HG03039 (cell line): ENCODE measurements around the gene SNED1.

Experiments used
- ATAC-seq: cut with Tn5 transposase; IDR thresholded peaks from one replicate; pipeline ENCODE4 v1.9.1; 2021; ENCODE audit warnings: mild to moderate bottlenecking, moderate library complexity; ENCODE audit not compliant: unreplicated experiment

Gene SNED1

GRCh38 chr2:241003830-241004564 is 5.6 kb downstream of the SNED1 start:
- no peak for ATAC-seq

DNA sequence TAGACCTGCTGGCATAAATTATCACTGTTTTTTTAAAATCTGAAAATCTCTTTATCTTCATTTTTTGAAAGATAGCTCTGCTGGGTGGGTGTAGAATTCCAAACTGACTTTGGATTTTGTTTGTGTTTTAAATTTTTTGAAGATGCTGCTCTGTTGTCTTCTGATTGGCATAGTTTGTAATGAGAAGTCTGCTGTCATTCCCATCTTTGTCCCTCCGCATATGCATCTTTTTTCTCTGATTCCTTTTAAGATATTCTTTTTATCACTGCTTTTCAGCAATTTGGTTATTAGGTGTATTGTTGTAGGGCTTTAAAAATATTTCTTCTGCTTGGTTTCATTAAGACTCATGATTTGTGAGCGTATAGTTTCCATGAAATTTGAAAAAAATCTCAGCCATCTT is 7.2 kb downstream of the SNED1 start:
- no peak for ATAC-seq

DNA sequence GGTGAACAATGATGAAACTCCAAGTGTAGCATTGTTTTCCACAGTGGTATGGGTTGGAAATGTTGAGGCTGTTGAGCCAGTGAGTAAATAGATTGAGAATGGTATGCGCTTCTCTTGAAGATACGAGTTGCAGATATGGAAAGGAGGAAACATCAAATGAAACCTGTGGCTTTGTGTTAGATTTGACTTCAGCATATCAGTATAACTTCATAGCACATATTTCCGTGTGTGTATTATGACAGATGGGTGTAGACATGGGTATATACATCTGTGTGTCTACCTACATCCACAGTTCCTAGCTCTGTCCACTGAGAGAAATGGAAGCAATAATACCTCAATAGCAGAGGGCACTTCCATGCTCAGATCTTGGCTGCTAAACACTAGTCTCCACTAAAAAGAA is 8.0 kb downstream of the SNED1 start:
- no peak for ATAC-seq

- ATAC-seq = no peak
Measured at GRCh38 chr2:241007111-241007510, 8.7 kb downstream of the SNED1 start.

DNA sequence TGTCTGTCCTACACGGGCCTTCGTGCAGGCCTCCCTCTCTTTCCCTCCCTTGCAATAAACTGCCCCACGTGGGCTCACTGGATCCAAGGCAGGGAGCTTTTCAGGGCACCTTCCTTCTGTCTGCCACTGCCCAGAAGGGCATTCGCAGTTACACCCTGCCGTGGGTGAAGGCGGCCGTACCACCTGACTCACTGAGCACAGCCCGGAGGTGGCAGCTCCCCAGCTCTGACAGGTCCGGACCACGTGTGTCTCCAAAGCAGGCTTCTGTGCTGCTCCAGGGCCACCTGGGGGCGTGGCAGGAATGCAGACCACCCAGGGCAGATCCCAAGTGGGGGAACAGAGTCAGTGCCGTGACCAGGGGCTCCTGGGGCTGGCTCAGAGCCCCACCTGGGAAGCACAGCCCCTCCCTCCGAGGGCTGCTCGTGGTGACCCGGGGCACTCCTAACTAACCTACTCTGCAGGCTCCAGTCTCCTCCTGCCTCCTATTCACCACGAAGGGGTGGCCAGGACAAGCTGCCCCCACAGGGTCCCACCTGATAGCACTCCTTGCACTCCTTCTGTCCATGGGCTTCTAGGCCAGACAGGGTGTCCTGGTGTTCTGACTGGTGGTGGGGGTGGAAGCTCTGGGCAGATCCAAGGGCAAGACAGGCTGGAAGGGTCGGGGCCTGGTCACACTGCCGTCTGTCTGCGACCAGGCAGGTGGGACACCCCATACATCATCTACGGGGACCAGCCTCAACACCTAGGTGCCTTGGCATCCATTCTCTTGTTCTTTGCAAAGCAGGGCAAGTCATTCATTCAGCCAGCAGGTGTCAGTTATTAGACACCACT is 9.7 kb downstream of the SNED1 start:
- no peak for ATAC-seq

- ATAC-seq = no peak
Measured at GRCh38 chr2:241008711-241009121, 10.3 kb downstream of the SNED1 start.

DNA sequence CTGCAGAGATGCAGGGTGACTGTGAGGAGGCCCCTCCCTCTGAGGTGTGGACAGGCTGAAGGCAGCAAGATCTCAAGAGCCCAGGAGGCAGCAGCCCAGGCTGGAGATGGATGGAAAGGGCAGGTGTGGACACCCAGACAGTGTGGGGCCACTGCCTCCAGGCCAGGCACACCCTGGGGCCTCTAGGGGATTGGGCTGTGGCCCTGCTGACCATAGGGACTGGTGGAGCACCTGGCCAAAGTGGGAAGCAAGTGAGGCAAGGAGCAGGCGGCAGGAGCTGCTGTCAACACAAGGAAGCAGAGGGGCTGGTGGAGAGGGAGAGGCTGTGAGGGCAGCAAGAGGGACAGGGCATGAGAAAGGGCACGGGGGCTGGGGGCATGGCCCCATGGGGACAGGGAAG is 10.8 kb downstream of the SNED1 start:
- no peak for ATAC-seq

- no peak for ATAC-seq
Measured at GRCh38 chr2:241009601-241010530, 11.4 kb downstream of the SNED1 start.

- ATAC-seq = no peak
Measured at GRCh38 chr2:241010531-241011295, 12.3 kb downstream of the SNED1 start.

DNA sequence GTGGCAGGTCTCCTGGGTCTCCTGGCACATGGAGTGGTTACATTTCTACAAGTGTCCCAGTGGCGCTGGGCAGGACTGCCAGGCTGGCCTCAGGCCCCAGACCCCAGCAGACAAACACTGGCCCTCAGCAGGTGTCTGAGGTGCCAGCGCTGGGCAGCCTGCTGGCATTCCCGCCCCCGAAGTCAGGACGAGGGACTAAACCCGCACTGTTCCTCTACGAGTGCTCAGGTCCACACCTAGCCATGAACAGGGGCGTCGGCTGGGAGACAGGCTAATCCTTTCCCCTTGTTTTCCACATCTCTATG is 12.8 kb downstream of the SNED1 start:
- no peak for ATAC-seq

DNA sequence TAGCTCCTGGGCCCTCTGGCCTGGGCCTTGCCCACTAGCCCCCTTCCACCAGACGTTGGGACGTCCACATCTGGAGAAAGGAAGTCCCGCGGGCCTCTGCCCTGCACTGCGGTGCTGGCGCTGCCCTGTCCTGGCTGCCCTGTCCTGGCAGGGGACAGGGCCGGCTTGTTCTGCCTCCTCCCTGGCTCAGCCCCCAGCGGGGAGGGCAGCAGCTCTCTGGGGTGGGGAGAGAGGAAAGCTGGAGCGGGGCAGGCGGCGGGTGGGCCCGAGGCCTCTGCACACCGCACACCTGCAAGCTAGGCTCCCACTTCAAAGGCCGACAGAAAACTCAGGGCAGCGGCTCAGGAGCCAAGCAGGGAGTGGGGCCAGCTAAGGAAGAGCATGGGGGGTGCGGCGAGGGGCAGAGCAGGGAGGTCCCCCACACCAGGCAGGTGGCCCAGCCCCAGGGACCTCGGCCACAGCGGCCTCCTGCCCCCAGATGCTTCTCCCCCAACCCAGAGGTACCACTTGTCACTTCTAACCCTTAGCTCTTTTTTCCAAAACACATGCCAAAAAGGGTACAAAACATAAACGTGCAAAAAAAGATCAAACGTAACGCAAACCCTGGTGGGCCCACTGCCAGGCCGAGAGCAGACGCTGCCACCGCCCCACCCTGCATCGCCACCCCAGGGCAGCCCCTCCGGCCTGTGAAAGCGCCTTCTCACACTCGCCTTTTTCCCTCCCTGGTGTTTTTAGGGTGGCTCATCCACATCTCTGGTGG is 13.5 kb downstream of the SNED1 start:
- ATAC-seq = no peak

DNA sequence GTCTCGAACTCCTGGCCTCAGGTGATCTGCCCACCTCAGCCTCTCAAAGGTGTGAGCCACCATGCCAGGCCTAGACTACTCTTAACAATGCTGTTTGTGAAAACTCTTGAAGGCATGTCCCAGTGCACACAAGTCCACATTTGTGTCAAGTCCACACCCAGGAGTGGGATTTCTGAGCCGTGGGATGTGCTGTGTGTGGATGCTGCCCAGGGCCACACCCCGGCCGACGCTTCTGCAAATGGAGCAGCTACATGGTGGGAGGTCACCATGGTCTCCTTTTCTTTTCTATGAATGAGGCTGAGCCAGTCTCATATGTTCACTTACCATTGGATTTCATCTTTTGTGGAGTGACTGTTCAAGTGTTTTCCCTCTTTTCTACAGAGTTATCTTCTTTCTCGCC is 15.8 kb downstream of the SNED1 start:
- ATAC-seq = no peak

DNA sequence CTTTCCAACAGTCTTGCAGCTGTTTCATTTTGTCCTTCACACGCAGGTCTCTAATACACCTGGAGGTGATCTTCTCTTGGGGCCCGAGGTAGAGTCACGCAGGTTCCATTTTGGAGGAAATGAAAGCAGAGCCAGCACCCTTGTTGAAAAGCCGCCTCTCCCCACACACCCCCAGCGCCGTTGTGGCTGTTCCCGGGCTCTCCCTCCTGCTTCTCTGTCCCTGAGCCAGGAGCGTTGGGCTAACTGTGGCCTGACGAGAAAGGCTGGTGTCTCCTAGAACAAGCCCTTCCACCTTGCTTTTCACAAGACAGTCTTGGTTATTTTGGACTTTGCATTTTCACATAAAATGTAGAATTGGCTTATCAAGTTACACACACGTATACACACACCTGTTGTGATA is 16.3 kb downstream of the SNED1 start:
- ATAC-seq = no peak

DNA sequence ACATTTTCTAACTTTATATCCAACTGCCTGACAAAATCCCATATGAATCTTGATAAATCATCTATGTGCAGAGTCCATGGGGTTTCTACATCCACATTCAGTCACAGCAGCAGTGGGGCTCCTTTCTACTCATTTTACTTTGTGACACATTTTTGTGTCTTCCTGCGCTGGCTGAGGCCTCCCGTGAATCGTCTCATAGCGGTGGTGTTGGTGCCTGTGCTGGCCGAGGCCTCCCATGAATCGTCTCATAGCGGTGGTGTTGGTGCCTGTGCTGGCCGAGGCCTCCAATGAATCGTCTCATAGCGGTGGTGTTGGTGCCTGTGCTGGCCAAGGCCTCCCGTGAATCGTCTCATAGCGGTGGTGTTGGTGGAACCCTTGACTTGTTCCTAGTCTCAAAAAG is 17.0 kb downstream of the SNED1 start:
- ATAC-seq = no peak

GRCh38 chr2:241017228-241017940 is 19.0 kb downstream of the SNED1 start:
- ATAC-seq = no peak

DNA sequence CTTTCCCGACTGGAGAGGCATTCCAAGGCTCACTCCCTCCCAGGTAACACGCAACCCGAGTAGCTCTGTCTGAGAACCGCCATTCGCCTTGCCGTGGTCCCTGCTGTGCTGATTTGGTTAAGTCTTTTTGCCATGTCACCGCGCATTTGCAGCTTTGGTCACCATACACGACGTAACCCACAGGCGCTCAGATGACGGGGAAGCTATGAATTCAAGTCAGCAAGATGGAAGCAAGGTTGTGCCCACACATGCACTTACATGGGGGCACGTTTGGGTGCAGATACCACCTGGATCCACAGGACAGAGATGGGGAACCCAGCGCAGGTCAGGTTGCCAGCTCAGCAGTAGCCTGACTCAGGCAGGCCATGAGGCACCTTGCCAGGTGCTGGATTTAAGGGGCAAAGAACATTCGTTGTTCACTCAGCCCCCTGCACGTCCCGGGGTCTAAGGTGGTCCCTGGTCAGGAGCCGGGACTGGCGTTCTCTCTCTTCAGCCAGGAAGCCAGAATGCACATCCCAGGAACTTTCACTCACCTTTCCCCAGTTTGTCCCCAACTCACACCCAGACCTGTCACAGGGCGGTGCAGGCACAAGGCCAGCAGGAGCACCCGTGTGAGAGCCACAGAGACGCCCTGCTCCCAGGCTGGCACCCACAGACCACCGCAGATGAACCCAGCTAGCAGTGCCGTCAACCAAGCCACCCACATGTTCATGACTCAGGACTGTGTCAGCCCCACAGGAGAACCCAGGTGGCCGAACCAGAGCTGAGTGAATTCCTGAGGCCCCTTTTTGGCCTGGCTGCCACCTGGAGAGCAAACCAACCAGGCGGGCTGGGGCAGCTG is 19.9 kb downstream of the SNED1 start:
- no peak for ATAC-seq

GRCh38 chr2:241019441-241020139 is 21.2 kb downstream of the SNED1 start:
- ATAC-seq = no peak

GRCh38 chr2:241020201-241020600 is 21.8 kb downstream of the SNED1 start:
- no peak for ATAC-seq
